Karpas-422 (cell line): ENCODE measurements around the gene TTPAL. TPM values are rescaled to one million over a fixed set of nuclear protein-coding genes. Genes with fewer than 3 reads are reported as not detected.

ENCODE experiments used
- DNase-seq: peaks from one replicate; pipeline ENCODE4 v3.0.0-alpha.2; 2015
- H2AFZ ChIP-seq: fragments of 200-600 bp; sonication (generic); 2 replicates; pipeline ENCODE4 v1.6.1; 2014; ENCODE audit warnings: antibody characterized with exemption, low read length, mixed read lengths
- H3K27ac ChIP-seq: fragments of 200-600 bp; sonication (generic); 2 replicates; pipeline ENCODE4 v1.5.1; 2014; ENCODE audit warnings: mild to moderate bottlenecking, low read length, moderate library complexity
- H3K27me3 ChIP-seq: fragments of 200-600 bp; sonication (generic); 2 replicates; pipeline ENCODE4 v1.6.1; 2014; ENCODE audit warnings: low read length, mixed read lengths
- H3K36me3 ChIP-seq: fragments of 200-600 bp; sonication (generic); 2 replicates; pipeline ENCODE4 v1.6.1; 2014; ENCODE audit warnings: low read length, mixed read lengths; ENCODE audit not compliant: insufficient read depth
- H3K4me1 ChIP-seq: fragments of 200-600 bp; sonication (generic); 2 replicates; pipeline ENCODE4 v1.6.1; 2014; ENCODE audit warnings: mild to moderate bottlenecking, low read length, mixed read lengths
- H3K4me2 ChIP-seq: fragments of 200-600 bp; sonication (generic); 2 replicates; pipeline ENCODE4 v1.6.1; 2014; ENCODE audit warnings: low read length, low read depth, mild to moderate bottlenecking; ENCODE audit not compliant: poor library complexity, severe bottlenecking
- H3K4me3 ChIP-seq: fragments of 200-600 bp; sonication (generic); 2 replicates; pipeline ENCODE4 v1.5.1; 2014; ENCODE audit warnings: mild to moderate bottlenecking, antibody characterized with exemption, low read length, mixed read lengths
- H3K79me2 ChIP-seq: fragments of 200-600 bp; sonication (generic); 2 replicates; pipeline ENCODE4 v1.6.1; 2014; ENCODE audit warnings: mild to moderate bottlenecking, low read length, mixed read lengths
- H3K9ac ChIP-seq: fragments of 200-600 bp; sonication (generic); 2 replicates; pipeline ENCODE4 v1.6.0; 2014; ENCODE audit warnings: low read length
- H3K9me2 ChIP-seq: fragments of 200-600 bp; sonication (generic), shearing (Covaris generic); replicated peaks from 2 replicates; pipeline ENCODE4 v1.6.0; 2014; ENCODE audit warnings: mild to moderate bottlenecking, low read length, moderate library complexity; ENCODE audit not compliant: insufficient read depth
- H3K9me3 ChIP-seq: fragments of 300-700, 200-600 bp; sonication (generic); 2 replicates; pipeline ENCODE4 v1.6.1; 2014; ENCODE audit warnings: low read length, mixed read lengths
- H4K20me1 ChIP-seq: fragments of 200-600 bp; sonication (generic); 2 replicates; pipeline ENCODE4 v1.6.1; 2014; ENCODE audit warnings: mild to moderate bottlenecking, antibody characterized with exemption, low read length, low read depth; ENCODE audit not compliant: insufficient read depth
- total RNA-seq: library from RNA; depleted of rRNA; stranded (reverse); fragments of >200 nt; shearing (Covaris generic); gene quantifications from 2 replicates; pipeline ENCODE4 v1.2.3, GENCODE V29; 2014; ENCODE audit warnings: low replicate concordance

Gene TTPAL
- total RNA-seq, 1 experiment from 2014 or later, result 24.4 TPM

GRCh38 chr20:44481719-44482416, 6.2 kb downstream of the TTPAL start:
- Histone ChIP-seq H3K9ac (no peak overlapping the region), H3K27me3 (no peaks in the 10 kb centered on the region), H3K4me3 (no peak overlapping the region), H3K4me2 (no peak overlapping the region), H3K4me1 (peaks cover 14% of the 10 kb centered on the region), H3K36me3 (peaks cover 34% of the 10 kb centered on the region), H3K9me3 (no peaks in the 10 kb centered on the region), H3K79me2 (peaks cover 17% of the 10 kb centered on the region), H2AFZ (no peak overlapping the region), H4K20me1 (no peaks in the 10 kb centered on the region), H3K27ac (no peak overlapping the region), H3K9me2 (no peaks in the 10 kb centered on the region)
- DNase-seq, result no peak

GRCh38 chr20:44483112-44483511, 7.4 kb downstream of the TTPAL start:
- no peak for DNase-seq
- peaks cover 39% of the 10 kb centered on the region for H3K36me3 ChIP-seq

GRCh38 chr20:44485078-44485829, 9.6 kb downstream of the TTPAL start:
- Histone ChIP-seq H3K27ac (no peak overlapping the region), H3K4me3 (no peak overlapping the region), H3K4me2 (no peak overlapping the region), H3K9ac (no peak overlapping the region), H3K9me2 (no peaks in the 10 kb centered on the region), H3K36me3 (peaks cover 54% of the 10 kb centered on the region), H3K9me3 (no peaks in the 10 kb centered on the region), H3K27me3 (no peaks in the 10 kb centered on the region), H3K4me1 (no peaks in the 10 kb centered on the region), H2AFZ (no peak overlapping the region), H4K20me1 (no peaks in the 10 kb centered on the region), H3K79me2 (no peaks in the 10 kb centered on the region)
- no peak for DNase-seq

More at GRCh38 chr20:44483112-44483511, 7.4 kb downstream of the TTPAL start:
- H3K9me2 ChIP-seq, result no peaks in the 10 kb centered on the region
- peaks cover 10% of the 10 kb centered on the region for H3K4me1 ChIP-seq
- H3K27me3 ChIP-seq, result no peaks in the 10 kb centered on the region
- H3K4me3 ChIP-seq, result no peak overlapping the region
- peaks cover 9% of the 10 kb centered on the region for H3K79me2 ChIP-seq
- no peaks in the 10 kb centered on the region for H3K9me3 ChIP-seq
- H2AFZ ChIP-seq, result no peak overlapping the region
- H4K20me1 ChIP-seq, result no peaks in the 10 kb centered on the region
- no peak overlapping the region for H3K4me2 ChIP-seq
- no peak overlapping the region for H3K27ac ChIP-seq
- H3K9ac ChIP-seq, result no peak overlapping the region

- Histone ChIP-seq H2AFZ (no peak overlapping the region), H4K20me1 (no peaks in the 10 kb centered on the region), H3K9ac (no peak overlapping the region), H3K36me3 (peaks cover 54% of the 10 kb centered on the region), H3K27me3 (no peaks in the 10 kb centered on the region), H3K9me3 (no peaks in the 10 kb centered on the region), H3K4me1 (no peaks in the 10 kb centered on the region), H3K79me2 (no peaks in the 10 kb centered on the region), H3K27ac (no peak overlapping the region), H3K4me2 (no peak overlapping the region), H3K4me3 (no peak overlapping the region), H3K9me2 (no peaks in the 10 kb centered on the region)
- no peak for DNase-seq
Observed at GRCh38 chr20:44485830-44486198, 10.1 kb downstream of the TTPAL start.

GRCh38 chr20:44488551-44488950, 12.9 kb downstream of the TTPAL start:
- no peak overlapping the region for H3K27ac ChIP-seq
- H3K36me3 ChIP-seq, result peaks cover 48% of the 10 kb centered on the region

GRCh38 chr20:44489223-44489622, 13.5 kb downstream of the TTPAL start:
- Histone ChIP-seq H3K9me3 (no peaks in the 10 kb centered on the region), H3K27me3 (no peaks in the 10 kb centered on the region), H3K27ac (no peak overlapping the region), H3K4me3 (no peak overlapping the region), H4K20me1 (no peaks in the 10 kb centered on the region), H3K4me2 (no peak overlapping the region), H3K9me2 (no peaks in the 10 kb centered on the region), H3K79me2 (0 out of 2 replicates have a peak, but pooled peaks cover 3% of the 10 kb centered on the region), H3K9ac (no peak overlapping the region), H3K4me1 (peaks cover under 1% of the 10 kb centered on the region), H2AFZ (no peak overlapping the region), H3K36me3 (peaks cover 44% of the 10 kb centered on the region)
- no peak for DNase-seq

More at GRCh38 chr20:44488551-44488950, 12.9 kb downstream of the TTPAL start:
- Histone ChIP-seq H2AFZ (no peak overlapping the region), H3K4me1 (no peaks in the 10 kb centered on the region), H3K9me2 (no peaks in the 10 kb centered on the region), H3K4me3 (no peak overlapping the region), H4K20me1 (no peaks in the 10 kb centered on the region), H3K27me3 (no peaks in the 10 kb centered on the region), H3K4me2 (no peak overlapping the region), H3K9me3 (no peaks in the 10 kb centered on the region), H3K79me2 (0 out of 2 replicates have a peak, but pooled peaks cover 3% of the 10 kb centered on the region), H3K9ac (no peak overlapping the region)
- no peak for DNase-seq

GRCh38 chr20:44489931-44490330, 14.3 kb downstream of the TTPAL start:
- Histone ChIP-seq H3K9me2 (no peaks in the 10 kb centered on the region), H3K4me2 (no peak overlapping the region), H2AFZ (no peak overlapping the region), H3K9ac (no peak overlapping the region), H3K9me3 (no peaks in the 10 kb centered on the region), H3K4me3 (no peak overlapping the region), H3K27ac (no peak overlapping the region), H3K36me3 (peaks cover 48% of the 10 kb centered on the region), H4K20me1 (no peaks in the 10 kb centered on the region), H3K27me3 (no peaks in the 10 kb centered on the region), H3K79me2 (0 out of 2 replicates have a peak, but pooled peaks cover 3% of the 10 kb centered on the region), H3K4me1 (peaks cover 8% of the 10 kb centered on the region)
- no peak for DNase-seq

GRCh38 chr20:44491635-44492395, 16.1 kb downstream of the TTPAL start:
- peaks cover 49% of the 10 kb centered on the region for H3K36me3 ChIP-seq
- H3K9ac ChIP-seq, result no peak overlapping the region
- no peak overlapping the region for H3K4me2 ChIP-seq
- H3K4me1 ChIP-seq, result peaks cover 11% of the 10 kb centered on the region
- no peaks in the 10 kb centered on the region for H4K20me1 ChIP-seq
- no peak for DNase-seq
- H3K27ac ChIP-seq, result no peak overlapping the region
- no peak overlapping the region for H2AFZ ChIP-seq
- H3K9me2 ChIP-seq, result no peaks in the 10 kb centered on the region
- H3K4me3 ChIP-seq, result no peak overlapping the region
- H3K79me2 ChIP-seq, result 0 out of 2 replicates have a peak, but pooled peaks cover 3% of the 10 kb centered on the region
- no peaks in the 10 kb centered on the region for H3K27me3 ChIP-seq
- no peaks in the 10 kb centered on the region for H3K9me3 ChIP-seq
